ENCODE results near the gene NENF.

The NENF gene

DNA sequence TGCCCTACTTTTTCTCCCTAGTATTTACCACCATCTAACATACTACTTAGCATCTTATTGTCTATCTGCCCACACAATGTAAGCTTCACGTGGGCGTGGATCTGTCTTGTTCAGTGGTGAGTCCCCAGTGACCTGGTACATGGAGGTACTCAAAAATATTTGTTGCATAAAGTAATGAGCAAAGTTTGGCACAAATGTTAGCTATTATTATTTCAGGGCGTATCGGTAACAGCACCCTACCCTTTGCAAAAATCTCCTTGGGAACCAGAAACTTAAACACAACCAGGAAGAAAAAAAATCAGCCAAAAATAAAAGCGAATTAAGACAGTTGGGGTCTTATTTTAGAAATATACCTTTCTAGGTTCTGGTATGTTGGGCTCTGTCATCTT lies 454 bp upstream of the NENF start:
- peak; percentile 69 for DNase-seq

DNA sequence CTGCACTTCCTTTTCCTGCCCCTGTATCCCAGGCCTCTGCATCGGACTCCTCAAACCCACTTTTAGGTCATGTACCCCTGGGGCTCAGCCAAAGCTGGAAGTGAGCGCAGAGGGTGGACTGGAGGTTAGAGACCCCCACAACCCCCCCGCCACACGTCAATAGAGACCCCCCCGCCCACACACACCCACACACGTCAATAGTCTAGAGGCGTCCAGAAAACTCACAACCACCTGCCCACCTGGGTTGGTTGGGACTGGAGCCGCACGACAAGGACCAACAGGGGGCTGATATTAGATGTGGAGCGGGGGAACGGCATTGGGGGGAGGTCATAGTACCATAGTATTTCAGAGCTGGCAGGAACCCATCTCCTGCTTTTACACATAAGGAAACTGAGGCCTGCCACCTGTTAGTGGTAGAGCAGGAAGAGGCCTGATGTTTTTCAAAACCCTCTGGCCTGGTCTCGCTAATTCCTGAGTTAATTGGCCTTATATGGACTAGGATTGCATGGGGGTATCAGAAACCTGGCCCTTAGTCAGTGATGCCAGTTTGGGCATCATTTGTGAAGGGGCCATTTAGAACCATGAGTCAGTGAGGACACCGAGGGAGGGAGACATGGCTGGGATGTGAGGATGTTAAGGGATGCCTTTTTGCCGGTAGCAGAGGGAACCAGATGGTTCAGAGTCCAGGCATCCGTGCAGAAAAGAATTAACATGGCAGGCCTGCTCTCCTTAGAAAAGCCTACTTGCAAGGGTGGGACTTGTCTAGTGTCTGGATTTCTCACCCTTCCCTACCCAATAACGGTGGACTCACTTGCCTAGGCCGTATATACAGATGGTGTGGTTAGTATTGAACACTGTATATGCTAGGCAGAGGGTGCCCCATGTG lies 1.1 kb downstream of the NENF start:
- DNase-seq: peak; percentile 19

DNA sequence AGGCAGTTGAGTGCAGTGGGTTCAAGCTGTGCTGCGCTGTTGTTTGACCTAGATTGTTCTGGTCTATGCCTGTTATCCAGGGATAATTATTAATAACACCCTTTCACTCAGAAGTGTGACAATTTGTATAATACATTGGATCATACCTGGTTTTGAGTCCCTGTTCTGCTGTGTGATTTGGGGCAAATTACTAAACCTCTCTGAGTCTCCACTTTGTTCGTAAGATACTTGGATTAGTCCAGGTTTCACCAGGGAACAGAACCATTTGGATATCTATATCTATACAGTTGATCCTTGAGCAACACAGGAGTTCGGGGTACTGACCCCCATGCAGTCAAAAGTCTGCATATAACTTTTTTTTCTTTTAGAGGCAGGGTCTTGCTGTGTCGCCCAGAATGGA lies 2.3 kb downstream of the NENF start:
- no peak for DNase-seq

DNA sequence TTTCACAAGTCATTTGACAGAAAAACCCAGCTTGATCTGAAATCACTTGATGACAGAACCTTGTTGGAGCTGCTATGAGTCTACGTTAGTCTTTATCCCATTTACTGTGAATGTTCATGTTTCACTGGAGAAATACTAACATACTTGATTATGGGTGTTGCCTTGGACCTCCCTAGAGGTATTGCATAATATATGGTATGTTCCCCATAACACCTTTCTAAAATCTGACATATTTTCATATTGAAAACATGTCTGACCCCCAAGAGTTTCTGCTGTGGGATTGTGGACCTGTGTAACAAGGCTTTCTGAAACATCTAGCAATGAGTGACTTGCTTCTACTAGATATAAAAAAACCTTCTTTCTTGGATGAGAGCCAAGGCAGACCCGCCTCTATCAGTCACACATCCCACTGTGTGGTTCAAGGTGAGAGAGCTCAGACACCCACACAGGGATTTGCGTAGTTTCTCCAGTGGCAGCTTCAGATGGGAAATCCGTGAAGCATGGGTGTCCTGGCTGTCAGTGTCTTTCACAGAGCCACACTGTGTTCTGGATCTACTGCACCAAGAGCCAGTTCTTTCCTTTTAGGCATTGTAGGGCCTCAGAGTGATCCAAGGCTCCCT lies 4.6 kb downstream of the NENF start:
- DNase-seq: peak; percentile 56

DNA sequence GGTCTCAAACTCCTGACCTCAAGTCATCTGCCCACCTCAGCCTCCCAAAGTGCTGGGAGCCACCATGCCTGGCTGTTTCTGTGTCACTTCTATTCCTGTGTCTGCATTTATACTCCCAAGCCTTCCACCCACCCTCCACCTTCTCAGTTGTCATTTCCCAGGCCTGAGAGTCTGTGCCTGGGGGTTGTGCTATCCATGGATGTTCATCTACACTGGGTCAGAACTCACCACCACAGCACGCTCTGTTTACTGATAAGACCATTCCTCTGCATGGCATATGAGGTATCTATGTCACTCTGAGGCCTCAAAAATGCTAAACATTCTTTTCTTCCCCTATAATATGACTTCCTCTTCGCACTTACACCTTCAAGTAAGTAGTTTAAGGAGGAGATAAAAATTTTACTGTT lies 6.1 kb downstream of the NENF start:
- DNase-seq: peak; percentile 94

DNA sequence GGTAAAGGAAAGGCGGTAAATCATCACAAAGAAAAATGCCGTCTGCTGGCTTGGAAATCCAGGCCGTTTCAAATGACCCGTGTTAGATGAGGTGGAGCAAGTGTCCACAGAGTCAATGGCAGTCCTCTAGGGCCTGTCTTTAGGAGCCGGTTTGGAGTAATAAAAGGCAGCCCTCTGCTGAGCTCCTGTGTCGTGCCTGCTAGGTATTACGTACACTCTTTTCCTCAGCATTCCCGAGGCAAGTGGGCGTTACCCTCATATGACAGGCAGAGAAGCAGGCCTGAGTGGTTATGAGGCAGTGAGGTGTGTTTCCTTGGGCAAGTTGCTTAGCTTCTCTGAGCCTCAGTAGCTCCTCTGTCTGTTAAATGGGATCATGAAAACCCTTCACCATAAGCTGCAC lies 7.7 kb downstream of the NENF start:
- no peak for DNase-seq

DNA sequence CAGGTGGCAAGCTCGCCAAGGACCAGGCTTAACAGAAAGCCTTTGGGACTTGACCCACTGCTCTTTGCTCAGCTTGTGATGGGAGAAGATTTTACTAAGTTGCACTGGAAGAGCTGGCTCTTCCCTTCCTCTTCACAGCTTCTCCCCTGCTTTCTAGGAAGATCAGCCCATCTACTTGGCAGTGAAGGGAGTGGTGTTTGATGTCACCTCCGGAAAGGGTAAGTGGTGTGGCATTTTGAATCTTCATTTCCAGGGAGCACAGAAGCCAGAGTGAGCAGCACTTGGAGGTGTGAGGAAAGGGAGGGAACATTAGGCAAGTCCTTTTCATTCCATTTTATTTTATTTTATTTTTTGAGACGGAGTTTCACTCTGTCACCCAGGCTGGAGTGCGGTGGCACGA lies 9.7 kb downstream of the NENF start:
- DNase-seq: no peak

DNA sequence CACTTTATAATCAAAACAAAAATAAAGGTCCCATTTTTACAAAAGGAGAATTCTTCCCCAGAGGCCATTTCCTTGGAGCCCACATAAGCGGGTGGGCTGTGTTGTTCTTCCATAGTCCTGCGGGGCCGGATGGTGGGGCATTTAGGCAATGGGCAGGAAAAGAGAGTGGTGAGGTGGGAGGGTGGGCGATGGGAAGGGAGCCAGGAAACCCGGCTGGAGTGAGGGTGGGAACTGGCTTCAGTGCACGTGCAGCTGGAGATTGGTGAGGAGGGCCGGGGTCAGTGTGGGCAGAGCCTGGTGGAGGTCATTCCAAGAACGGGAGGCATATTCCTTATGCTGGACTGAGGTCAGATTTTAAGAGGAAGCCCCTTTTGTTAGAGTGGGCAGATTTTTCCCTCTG lies 13.6 kb downstream of the NENF start:
- no peak for DNase-seq

DNA sequence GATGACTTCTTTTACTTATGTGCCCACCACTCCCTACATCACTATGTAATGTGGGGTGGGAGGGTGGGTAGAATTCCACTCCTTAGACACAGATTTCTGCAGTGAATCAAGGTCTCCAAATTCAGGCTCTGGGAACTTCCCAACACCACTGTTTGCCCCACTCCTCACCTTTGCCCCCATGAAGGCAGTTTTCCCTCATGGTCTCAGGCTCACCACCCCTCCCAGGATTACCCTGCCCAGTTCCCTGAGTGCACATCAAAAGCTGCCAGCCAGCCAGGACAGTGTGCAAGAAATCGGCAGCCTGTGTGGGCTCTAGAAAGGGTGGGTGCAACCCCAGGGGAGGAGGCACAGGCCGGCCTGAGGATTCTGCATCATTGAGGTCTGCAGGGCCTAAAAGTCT lies 14.8 kb downstream of the NENF start:
- DNase-seq: no peak

DNA sequence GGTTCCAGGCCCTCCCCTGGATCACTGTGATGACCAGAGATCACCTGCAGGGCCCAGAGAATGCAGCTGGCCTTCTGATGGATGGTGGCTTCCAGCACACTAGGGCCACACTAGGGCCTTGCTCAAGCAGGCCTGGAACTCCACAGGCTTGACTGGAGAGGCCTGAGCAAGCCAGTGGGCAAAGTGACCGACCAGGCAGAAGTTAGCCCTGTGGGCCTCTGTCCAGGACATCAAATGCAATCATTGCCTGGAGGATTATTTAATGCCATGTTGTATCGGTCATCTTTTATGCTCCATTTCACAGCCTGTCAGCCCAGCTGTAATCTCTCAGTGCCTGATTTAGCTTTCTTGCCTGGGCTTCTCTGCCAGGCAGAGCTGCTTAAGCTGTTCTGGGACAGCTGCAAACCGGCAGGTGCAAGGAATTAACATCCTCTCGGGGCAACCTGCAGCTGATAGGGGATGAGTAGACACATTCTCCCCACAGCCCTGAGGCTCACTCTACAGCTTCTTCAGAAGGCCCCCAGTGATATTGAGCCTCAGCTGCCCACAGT lies 17.7 kb downstream of the NENF start:
- no peak for DNase-seq

DNA sequence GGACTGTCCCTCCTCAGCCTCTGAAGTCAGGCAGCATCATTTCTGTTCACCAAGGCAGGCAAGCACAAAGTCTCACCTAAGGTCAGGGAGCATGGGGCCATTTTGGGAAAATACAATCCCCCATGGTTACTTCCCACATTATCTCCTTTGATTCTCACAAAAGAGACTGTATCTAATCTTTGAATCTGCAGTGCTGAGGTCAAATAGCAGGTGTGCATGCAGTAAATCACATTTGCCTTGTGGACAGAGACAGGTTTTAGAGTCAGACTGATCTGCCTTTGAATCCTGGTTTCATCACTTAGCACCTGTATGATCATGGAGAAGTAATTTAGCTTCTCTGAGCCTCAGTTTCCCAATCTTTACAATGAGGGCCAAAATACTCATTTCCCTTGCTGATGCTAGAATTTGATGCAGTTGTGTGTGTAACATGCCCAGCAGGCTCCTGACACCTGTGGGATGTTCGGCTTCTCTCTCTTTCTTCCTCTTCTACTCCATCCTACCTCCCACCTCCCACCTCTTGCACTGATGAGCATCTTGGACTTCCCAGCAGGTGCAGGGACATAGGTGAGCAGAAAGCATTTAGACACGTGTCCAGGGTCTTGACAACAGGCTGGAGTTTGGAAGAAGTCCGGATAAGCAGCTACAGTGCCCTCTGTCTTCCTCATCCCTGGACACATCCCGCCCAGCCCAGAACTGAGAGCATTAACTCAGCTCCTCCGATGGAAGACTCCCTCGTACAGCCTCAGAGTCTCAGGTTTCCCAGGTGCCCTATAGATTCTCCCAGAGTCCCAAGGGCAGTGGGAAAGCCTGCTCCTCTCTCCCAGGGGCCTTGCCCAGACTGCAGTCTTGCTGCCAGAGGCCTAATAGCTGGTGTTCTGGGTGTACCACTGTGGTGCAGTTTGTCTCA lies 18.9 kb downstream of the NENF start:
- DNase-seq: no peak

DNA sequence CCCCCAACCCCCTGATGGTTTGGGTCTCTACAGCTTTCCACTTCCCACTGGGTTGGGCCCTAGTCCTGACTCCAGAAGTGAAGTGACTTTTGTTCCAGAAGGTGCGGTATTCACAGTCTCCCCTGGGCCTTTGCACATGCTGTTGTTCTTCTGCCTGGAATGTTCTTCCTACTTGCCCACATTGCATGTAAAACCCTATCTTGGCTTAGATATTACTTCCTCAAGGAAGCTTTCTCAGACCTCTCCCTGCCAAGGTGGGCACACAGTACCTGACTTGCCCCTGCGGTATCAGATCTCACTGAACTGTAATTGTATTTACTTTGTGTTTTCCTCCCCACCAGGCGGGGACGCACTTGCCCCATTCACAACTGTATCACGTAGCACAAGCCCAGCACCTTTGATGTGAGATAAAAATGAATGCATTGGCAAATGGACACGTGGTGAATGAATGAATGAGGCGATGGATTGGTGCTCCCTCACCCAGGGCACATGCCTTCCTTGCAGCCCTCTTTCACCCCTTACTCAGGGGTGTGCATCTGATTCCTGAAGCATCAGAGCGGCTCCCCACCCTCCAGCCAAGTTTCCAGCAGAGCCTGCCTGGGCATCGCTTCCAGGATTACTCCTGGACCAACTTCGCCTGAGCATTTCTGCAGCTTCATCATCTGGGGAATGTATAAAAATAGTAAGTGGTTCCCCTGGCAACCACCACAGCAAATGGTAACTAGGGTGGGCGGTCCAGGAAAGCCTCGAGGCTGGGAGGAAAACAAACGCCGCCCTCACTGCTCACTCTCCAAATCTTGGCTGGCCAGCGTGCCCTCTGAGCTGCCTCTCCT lies 19.8 kb downstream of the NENF start:
- DNase-seq: no peak

DNA sequence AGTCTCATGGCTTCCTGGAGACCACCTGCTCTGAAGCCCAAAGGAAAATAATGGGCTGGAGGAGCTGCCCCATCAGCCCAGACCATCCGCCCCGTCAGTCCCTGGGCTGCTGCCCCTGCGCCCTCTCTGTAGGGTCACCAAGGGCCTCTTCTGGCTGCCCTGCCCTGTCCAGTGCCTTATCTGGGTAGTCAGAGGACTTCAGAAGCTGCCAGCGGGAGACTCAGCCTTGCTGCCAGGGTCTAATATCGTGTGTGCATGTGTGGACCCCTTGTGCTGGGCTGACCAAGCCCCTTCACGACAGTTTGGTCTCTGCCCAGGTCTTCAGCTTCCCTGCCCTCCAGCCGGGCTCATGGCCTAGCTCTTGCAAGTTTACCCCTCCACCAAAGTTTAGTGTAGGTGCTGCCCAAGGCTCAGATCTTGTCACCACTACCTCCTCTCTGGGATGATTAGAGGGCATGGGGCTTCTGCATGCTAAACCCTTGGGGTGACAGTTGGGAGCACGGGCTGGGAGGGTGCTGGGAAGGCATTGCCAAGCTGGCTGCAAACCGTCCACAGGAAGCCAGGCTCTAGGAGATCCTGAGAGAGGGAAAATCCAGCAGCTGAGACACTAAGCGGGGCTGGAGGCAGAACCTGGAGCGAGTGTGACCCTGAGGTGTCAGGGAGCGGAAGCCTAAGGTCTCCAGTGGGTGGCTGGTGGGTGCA lies 20.6 kb downstream of the NENF start:
- DNase-seq: no peak

DNA sequence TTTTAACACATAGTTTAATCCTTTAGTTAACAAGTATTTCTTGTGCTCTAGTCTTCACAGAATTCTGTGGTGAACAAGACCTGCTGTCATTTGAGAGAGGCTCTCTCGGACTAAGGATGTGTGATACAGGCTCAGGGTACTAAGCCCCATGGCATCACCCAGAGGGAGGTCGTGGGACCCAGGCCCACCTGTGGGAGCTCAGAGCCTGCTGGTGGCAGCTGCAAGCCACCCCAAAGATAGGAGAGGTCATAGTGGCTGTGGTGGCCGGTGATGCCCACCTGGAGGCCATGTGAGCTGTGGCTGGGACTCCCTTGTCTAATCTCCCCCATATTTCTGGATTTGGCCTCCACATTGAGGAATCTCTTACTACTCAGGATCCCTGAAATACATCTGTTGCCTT lies 22.0 kb downstream of the NENF start:
- DNase-seq: no peak

DNA sequence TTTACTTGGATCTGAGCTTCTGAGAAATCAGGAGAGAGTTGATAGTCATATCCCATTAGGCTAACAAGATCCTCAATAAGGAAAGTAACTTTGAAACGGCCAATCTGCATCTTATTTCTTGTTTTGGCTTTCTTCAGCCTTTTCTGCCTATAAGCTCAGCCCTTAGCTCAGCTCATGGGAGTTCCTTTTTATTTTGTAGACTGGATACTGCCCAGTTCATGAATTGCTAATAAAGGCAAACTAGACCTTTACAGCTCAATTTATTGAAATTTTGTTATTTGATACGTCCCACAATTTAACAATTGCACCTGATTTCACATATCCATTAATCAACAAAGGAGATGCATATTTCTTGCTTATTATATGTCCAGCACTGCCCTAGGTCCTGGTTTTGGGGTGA lies 22.7 kb downstream of the NENF start:
- DNase-seq: no peak

DNA sequence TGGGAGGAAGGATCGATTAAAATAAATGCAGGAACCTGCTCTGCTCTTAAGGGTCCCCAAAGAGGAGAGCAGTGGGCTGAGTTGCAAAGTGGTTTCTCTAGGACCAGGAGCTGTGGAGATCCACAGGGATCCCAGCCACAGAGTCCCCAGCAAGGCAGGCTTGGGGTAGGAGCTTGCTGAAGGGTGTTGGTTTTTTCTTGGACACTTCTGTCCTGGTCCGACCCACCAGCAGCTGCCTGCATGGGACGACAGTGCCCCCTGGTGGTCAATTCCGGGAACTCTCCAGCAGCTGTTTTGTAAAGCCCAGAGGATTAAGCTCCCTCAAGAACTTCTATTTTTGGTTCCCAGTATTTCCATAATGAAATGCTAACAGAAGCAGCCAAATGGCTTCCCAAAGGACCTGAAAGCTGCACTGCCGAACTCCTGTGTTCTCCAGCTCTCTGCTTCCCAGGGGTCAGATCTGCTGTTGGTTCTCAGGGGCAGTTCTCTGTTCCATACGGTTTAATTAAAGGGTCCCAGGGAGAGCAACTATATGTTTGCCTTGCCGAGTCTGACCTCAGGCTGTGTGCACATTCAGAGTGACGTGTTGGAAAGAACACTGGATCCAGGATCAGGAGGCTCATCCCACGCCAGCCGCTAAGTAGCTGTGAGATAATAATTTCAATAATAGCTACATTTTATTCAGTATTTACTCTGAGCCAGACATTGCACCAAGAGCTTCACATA lies 23.2 kb downstream of the NENF start:
- DNase-seq: peak; percentile 93

DNA sequence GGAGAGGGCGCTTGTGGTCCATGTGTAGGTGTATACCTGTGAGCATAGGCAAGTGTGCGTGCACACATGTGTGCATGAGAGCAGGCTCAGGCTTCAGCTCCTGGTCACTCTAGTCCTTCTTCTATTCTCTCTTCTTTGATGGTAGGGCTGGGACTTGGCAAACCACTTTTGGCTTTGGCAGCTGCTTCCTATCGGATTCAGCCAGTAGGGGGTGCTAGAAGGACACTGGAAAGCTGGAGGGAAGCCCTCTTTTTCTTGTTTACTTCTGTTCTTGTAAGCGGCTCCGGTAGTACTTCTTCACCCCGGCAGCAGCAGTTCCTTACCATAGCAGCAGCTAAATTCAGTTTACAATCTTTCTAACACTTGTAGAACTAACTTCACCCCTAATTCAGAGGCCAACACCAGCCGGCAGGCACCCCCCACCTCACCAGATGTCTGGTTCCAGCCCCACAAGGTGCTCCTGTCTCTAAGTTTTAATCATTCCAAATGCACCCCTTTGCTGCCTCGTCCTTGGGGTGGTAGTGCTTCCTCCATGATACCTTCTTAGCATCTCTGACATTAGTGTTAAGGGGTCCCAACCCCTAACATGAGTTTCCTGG lies 25.1 kb downstream of the NENF start:
- peak; percentile 87 for DNase-seq

DNA sequence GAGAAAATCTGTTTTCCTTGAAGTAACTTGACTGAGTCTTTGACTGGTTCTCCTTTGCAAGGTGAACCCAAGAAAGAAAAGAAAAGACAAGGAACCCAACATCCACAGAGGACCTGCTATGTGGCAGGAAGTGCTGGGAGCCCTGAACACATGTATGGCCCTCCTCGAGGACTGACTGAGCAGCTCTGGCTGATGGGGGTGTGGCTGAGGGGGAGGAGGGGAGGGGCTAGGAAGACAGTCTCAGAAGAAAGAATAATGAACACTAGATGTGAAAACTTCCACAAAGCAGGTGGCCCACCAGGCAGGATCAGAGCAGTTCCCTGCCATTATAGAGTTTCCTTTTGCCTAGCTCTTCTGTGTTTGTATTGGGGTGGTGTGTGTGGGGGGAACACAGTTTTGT lies 26.1 kb downstream of the NENF start:
- peak; percentile 15 for DNase-seq

DNA sequence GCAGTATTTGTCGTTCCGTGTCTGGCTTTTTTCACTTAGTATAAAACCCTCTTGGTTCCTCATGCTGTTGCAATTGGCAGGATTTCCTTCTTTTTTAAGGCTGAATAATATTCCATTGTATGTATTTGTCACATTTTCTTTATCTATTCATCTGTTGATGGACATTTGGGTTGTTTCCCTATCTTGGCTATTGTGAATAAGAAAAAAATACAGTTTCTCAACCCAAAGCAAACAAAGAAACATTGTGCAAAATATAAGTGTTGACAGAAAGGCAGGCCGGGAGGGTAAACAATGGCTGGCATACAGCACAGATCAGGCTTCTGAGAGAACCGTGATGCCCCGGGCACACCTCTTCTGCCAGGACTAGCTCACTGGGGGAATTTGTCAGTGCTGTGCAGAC lies 26.9 kb downstream of the NENF start:
- no peak for DNase-seq

DNA sequence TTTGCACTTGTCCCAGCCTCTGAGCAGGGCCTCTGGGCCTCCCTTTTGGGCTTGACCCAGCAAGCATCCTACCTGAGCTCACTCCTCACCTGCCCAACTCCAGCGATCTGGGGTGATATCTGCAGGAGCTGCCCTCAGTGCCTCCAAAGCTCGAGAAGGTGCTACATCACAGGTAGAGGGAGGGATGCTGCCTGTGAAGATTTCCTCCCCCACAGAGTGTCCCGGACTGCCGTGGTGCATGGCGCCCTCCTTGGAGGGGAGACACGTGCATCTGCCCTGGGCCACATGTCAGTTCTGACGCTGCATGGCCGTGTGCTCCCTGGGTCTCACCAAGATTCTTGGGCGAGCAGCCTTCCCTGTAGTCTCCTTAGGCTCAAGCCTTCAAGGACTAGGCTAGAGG lies 27.7 kb downstream of the NENF start:
- no peak for DNase-seq
